T-cell (primary cell): ENCODE results near the gene GADD45G. TPM values are rescaled to one million over a fixed set of nuclear protein-coding genes. Genes with fewer than 3 reads are reported as not detected.
A peak's percentile ranks its signal among the peaks of the same experiment; 100 is the strongest.

ENCODE experiments used
- ATAC-seq, 4 experiments: fragments of 200-7000 bp in 3 of 4; fragments of 150-1000 bp in 1 of 4; cut with Tn5 transposase; replicated peaks in 1 of 4; 1 replicate in 3 of 4; 2 replicates in 1 of 4; pipeline ENCODE4 v1.10.0; 2021; ENCODE audit warnings: moderate library complexity in 3 of 4, mild to moderate bottlenecking in 2 of 4, moderate number of reproducible peaks in 1 of 4
- CTCF ChIA-PET, 2 donors: fragments of 300-600 bp; sonication (Branson Sonifier 250); formaldehyde crosslinking; loops; one replicate each; lab custom pipeline; 2022; ENCODE audit warnings: antibody characterized with exemption in 2 of 2; lab: Charles Lee
- POLR2A ChIA-PET, 2 donors: fragments of 300-600 bp; sonication (Branson Sonifier 250); formaldehyde crosslinking; loops; one replicate each; lab custom pipeline; 2022; ENCODE audit warnings: antibody characterized with exemption in 2 of 2; lab: Charles Lee
- DNase-seq, 35 experiments: peaks; one replicate each; pipeline versions ENCODE4 v3.0.0 to v3.0.0-alpha.2; 2013 to 2023
- H3K27ac ChIP-seq: one replicate; pipeline ENCODE4 v1.5.1; 2013; ENCODE audit warnings: low read length
- H3K27me3 ChIP-seq, 2 experiments: replicated peaks in 1 of 2; 1 replicate in 1 of 2; 2 replicates in 1 of 2; pipeline versions ENCODE4 v1.6.1 to v1.7.0; 2013; ENCODE audit warnings: low read length in 1 of 2, mixed read lengths in 1 of 2; ENCODE audit not compliant: control insufficient read depth in 2 of 2, insufficient read depth in 2 of 2; ENCODE audit errors: extremely low read depth in 1 of 2
- H3K36me3 ChIP-seq, 2 donors: 1 replicate in 1 of 2; 2 replicates in 1 of 2; pipeline versions ENCODE4 v1.6.1 to v1.7.0; 2013; ENCODE audit warnings: low read length in 1 of 2; ENCODE audit not compliant: control insufficient read depth in 2 of 2, insufficient read depth in 1 of 2; ENCODE audit errors: extremely low read depth in 1 of 2
- H3K4me1 ChIP-seq, 2 experiments: 1 replicate in 1 of 2; 2 replicates in 1 of 2; pipeline versions ENCODE4 v1.6.1 to v1.7.0; 2013; ENCODE audit warnings: low read length in 2 of 2, mixed read lengths in 1 of 2; ENCODE audit not compliant: insufficient read depth in 2 of 2, control insufficient read depth in 1 of 2; ENCODE audit errors: extremely low read depth in 1 of 2
- H3K4me3 ChIP-seq, 2 donors: 1 replicate in 1 of 2; 2 replicates in 1 of 2; pipeline versions ENCODE4 v1.5.1 to v1.7.0; 2013; ENCODE audit warnings: mild to moderate bottlenecking in 2 of 2, low read length in 1 of 2, moderate library complexity in 1 of 2; ENCODE audit not compliant: control insufficient read depth in 1 of 2; ENCODE audit errors: extremely low read depth in 1 of 2
- H3K9me3 ChIP-seq: 2 replicates; pipeline ENCODE4 v1.7.0; 2013
- H3K27ac Mint-ChIP-seq, 2 donors: one replicate each; pipeline ENCODE4 v1.8.0; 2020 to 2021; ENCODE audit warnings: mild to moderate bottlenecking in 2 of 2, mixed read lengths in 2 of 2
- H3K27me3 Mint-ChIP-seq, 2 donors: one replicate each; pipeline ENCODE4 v1.8.0; 2021 to 2022; ENCODE audit warnings: mixed read lengths in 2 of 2
- H3K36me3 Mint-ChIP-seq: one replicate; pipeline ENCODE4 v1.8.0; 2021; ENCODE audit warnings: mixed read lengths
- H3K4me1 Mint-ChIP-seq, 3 donors: one replicate each; pipeline ENCODE4 v1.8.0; 2020 to 2022; ENCODE audit warnings: mixed read lengths in 3 of 3, mild to moderate bottlenecking in 1 of 3
- H3K4me3 Mint-ChIP-seq, 3 donors: one replicate each; pipeline ENCODE4 v1.8.0; 2020 to 2022; ENCODE audit warnings: mild to moderate bottlenecking in 3 of 3, mixed read lengths in 3 of 3, moderate library complexity in 3 of 3
- H3K9me3 Mint-ChIP-seq, 3 donors: one replicate each; pipeline ENCODE4 v1.8.0; 2020 to 2022; ENCODE audit warnings: mixed read lengths in 3 of 3
- WGBS: methylation state at CpG from one replicate; pipeline ENCODE4 v1.1.5; 2013; ENCODE audit warnings: missing lambda C conversion rate; ENCODE audit not compliant: insufficient coverage; 5-methylcytosine and 5-hydroxymethylcytosine counted together
- total RNA-seq, 35 experiments: library from RNA in 6 of 35; stranded (reverse) in 6 of 35; fragments of 120-200 nt in 1 of 35; gene quantifications; one replicate each; pipeline versions ENCODE4 v1.2.1 to v1.2.4 and lab custom pipeline; 2013 to 2026

Gene GADD45G
- total RNA-seq, 5 donors from 2014 or later (not counting 1 experiment from before 2014, with no cell fraction given): 6.0 to 8.8 (median 6.8) TPM

- H3K4me1 Mint-ChIP-seq: no peaks in the 10 kb centered on the region
- no peak overlapping the region for H3K27ac Mint-ChIP-seq
- no peaks in the 10 kb centered on the region for H3K36me3 ChIP-seq
- H3K27me3 Mint-ChIP-seq: peaks cover 4 to 13% of the 10 kb centered on the region in 2 donors
- no peak overlapping the region for H3K4me3 Mint-ChIP-seq
- 82% methylated on average over 9 of the region's 12 CpGs for WGBS
- H3K36me3 Mint-ChIP-seq: no peaks in the 10 kb centered on the region
- no peaks in the 10 kb centered on the region for H3K9me3 ChIP-seq
- peaks cover 0 to 32% of the 10 kb centered on the region in 2 experiments for H3K27me3 ChIP-seq
- POLR2A ChIA-PET: no interaction called here
- CTCF ChIA-PET: interaction anchor here (0.6 to 1.4 kb wide), 5 partner anchors 9 to 1278 kb away, joined by 3 read pairs; no protein-coding TSS in a partner anchor
- ATAC-seq: no peak
- no peak overlapping the region for H3K4me3 ChIP-seq
- H3K4me1 ChIP-seq: no peaks in the 10 kb centered on the region
- DNase-seq: no peak
- H3K9me3 Mint-ChIP-seq: no peaks in the 10 kb centered on the region
- H3K27ac ChIP-seq: no peak overlapping the region
Measured at GRCh38 chr9:89592213-89592815, 12.5 kb upstream of the GADD45G start.

GRCh38 chr9:89592963-89593726 lies 11.7 kb upstream of the GADD45G start:
- WGBS: 61% methylated on average over 9 of the region's 13 CpGs
- Histone ChIP-seq H3K27me3 (peaks cover 0 to 38% of the 10 kb centered on the region in 2 experiments), H3K36me3 (no peaks in the 10 kb centered on the region), H3K9me3 (no peaks in the 10 kb centered on the region), H3K4me1 (no peaks in the 10 kb centered on the region), H3K4me3 (no peak overlapping the region), H3K27ac (no peak overlapping the region)
- H3K27me3 Mint-ChIP-seq: peaks cover 4 to 13% of the 10 kb centered on the region in 2 donors
- CTCF ChIA-PET: interaction anchor here (0.6 to 2.2 kb wide), 8 partner anchors 8 to 1277 kb away, joined by 3 to 8 read pairs (median 3); no protein-coding TSS in a partner anchor
- no peak overlapping the region for H3K4me3 Mint-ChIP-seq
- H3K4me1 Mint-ChIP-seq: no peaks in the 10 kb centered on the region
- ATAC-seq (no peak), DNase-seq (no peak)
- POLR2A ChIA-PET: no interaction called here
- no peak overlapping the region for H3K27ac Mint-ChIP-seq
- no peaks in the 10 kb centered on the region for H3K9me3 Mint-ChIP-seq
- H3K36me3 Mint-ChIP-seq: no peaks in the 10 kb centered on the region

DNA sequence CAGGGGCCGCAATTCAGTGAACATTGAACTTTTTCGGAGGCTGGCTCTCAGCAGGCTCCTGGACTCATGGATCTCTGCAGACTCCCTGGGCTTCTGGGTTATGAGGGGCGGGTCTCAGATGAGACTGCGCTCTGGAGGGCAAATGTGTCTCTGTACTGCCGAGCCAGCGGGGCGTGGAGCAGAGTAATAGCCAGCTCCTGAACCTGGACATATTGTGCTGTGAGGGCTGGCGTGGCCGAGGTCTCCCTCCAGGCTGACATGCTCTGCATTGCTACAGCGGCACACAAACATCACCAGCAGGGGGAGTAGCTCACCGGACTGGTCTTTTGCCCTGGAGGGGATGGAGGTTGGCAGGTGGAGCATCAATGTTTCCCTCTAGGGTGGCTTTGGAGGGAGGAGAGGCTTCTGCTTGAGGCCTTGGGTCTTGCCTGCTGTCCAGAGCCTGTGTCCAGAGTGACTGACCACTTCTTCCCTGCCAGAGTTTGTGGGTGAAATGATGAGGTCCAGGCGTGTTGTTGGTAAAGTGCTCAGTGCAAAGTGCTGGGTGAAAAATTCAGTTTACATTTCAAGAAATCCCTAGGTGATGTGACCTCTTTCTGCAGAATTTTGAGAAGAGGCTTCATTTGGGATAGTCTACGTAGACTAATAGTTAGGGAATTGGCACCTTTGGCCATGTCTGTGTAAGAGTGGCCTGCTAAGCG lies 10.9 kb upstream of the GADD45G start:
- 40% methylated on average over 12 of the region's 14 CpGs for WGBS
- POLR2A ChIA-PET: interaction anchor here in 1 of 2 donors (0.6 kb wide), 1 partner anchor 496 kb away, joined by 3 read pairs; no protein-coding TSS in a partner anchor
- H3K27ac Mint-ChIP-seq: no peak overlapping the region

DNA sequence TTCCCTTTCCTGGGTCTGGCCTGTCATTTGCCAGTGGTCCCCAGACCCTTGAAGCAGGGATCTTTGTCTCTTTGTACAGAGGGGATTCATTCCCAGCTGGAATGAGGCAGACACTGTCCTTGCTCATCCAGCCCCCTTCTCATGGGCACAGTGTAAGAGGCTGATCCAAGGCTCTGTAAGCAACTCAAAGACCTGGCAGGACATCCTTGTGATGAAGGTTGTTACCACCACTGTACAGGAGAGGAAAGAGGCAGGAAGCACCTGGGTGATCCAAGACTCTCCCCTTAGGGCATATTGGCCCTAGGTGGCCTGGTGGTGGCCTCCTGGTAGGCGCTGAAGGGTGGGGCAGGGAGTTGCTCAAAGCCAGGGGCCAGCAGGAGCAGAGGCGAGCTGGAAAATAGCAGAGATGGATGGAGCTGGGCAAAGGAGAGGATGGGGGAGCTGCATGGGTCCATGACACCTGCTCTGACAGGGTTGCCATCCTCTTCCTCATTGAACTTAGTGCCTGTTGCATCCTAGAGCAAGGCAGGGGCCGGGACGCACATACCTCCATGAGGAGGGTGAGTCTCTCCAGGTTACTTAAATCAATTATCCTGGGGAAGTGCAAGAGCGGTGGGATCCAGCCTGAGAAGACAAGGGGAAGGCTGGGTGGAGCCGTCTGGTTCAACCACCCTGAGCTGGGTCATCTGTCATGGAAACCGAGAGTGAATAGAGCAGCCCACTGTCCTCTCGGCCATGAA lies 9.8 kb upstream of the GADD45G start:
- Mint-ChIP-seq H3K4me1 (no peaks in the 10 kb centered on the region), H3K4me3 (no peak overlapping the region), H3K27me3 (peaks cover 4 to 16% of the 10 kb centered on the region in 2 donors), H3K27ac (no peak overlapping the region), H3K36me3 (no peaks in the 10 kb centered on the region), H3K9me3 (no peaks in the 10 kb centered on the region)
- CTCF ChIA-PET: interaction anchor here in 1 of 2 donors (2.2 kb wide), 1 partner anchor 18 kb away, joined by 8 read pairs; no protein-coding TSS in a partner anchor
- WGBS: 100% methylated on average over 1 of the region's 8 CpGs
- Histone ChIP-seq H3K4me3 (no peak overlapping the region), H3K36me3 (no peaks in the 10 kb centered on the region), H3K27me3 (peaks cover 0 to 36% of the 10 kb centered on the region in 2 experiments), H3K27ac (no peak overlapping the region), H3K4me1 (no peaks in the 10 kb centered on the region), H3K9me3 (no peaks in the 10 kb centered on the region)
- DNase-seq (no peak), ATAC-seq (no peak)
- POLR2A ChIA-PET: interaction anchor here in 1 of 2 donors (0.6 kb wide), 1 partner anchor 524 kb away, joined by 3 read pairs; no protein-coding TSS in a partner anchor

More for the DNA sequence above, 10.9 kb upstream of the GADD45G start:
- Mint-ChIP-seq H3K4me1 (no peaks in the 10 kb centered on the region), H3K9me3 (no peaks in the 10 kb centered on the region), H3K27me3 (peaks cover 4 to 13% of the 10 kb centered on the region in 2 donors), H3K36me3 (no peaks in the 10 kb centered on the region), H3K4me3 (no peak overlapping the region)
- Histone ChIP-seq H3K27me3 (peaks cover 0 to 34% of the 10 kb centered on the region in 2 experiments), H3K9me3 (no peaks in the 10 kb centered on the region), H3K4me3 (no peak overlapping the region), H3K4me1 (no peaks in the 10 kb centered on the region), H3K27ac (no peak overlapping the region), H3K36me3 (no peaks in the 10 kb centered on the region)
- peak in 26 of 35 experiments; percentile 26 to 72 (median 46) for DNase-seq
- ATAC-seq: peak; percentile 56 to 77 (median 64)
- CTCF ChIA-PET: interaction anchor here (1.0 to 2.2 kb wide), 5 partner anchors 8 to 518 kb away, joined by 3 to 8 read pairs (median 3); no protein-coding TSS in a partner anchor

GRCh38 chr9:89595646-89596045 lies 9.2 kb upstream of the GADD45G start:
- CTCF ChIA-PET: no interaction called here
- H3K4me1 Mint-ChIP-seq: no peaks in the 10 kb centered on the region
- H3K4me3 Mint-ChIP-seq: no peak overlapping the region
- no peaks in the 10 kb centered on the region for H3K36me3 ChIP-seq
- DNase-seq: no peak
- H3K27me3 ChIP-seq: peaks cover 0 to 38% of the 10 kb centered on the region in 2 experiments
- no peak overlapping the region for H3K4me3 ChIP-seq
- H3K27me3 Mint-ChIP-seq: peaks cover 4 to 16% of the 10 kb centered on the region in 2 donors
- no peak overlapping the region for H3K27ac Mint-ChIP-seq
- H3K9me3 Mint-ChIP-seq: no peaks in the 10 kb centered on the region
- no peaks in the 10 kb centered on the region for H3K4me1 ChIP-seq
- ATAC-seq: no peak
- 83% methylated on average over 3 of the region's 3 CpGs for WGBS
- H3K27ac ChIP-seq: no peak overlapping the region
- H3K36me3 Mint-ChIP-seq: no peaks in the 10 kb centered on the region
- POLR2A ChIA-PET: interaction anchor here in 1 of 2 donors (0.6 kb wide), 1 partner anchor 523 kb away, joined by 3 read pairs; no protein-coding TSS in a partner anchor
- no peaks in the 10 kb centered on the region for H3K9me3 ChIP-seq
